Endothelial cell of umbilical vein (primary cell): ENCODE data around the gene DENND1B. TPM values are rescaled to one million over a fixed set of nuclear protein-coding genes. Genes with fewer than 3 reads are reported as not detected.
"Not testable (repeated sequence)": the region's sequence is repeated elsewhere in the genome, so short reads cannot be mapped to it uniquely, and the experiment has no call there.

Source experiments
- BruUV-seq: library from RNA; stranded (reverse); fragments of 400-500 nt; replicated peaks from 2 replicates; lab custom pipeline; 2021; lab: Mats Ljungman, UMichigan
- CTCF ChIA-PET: fragments of 300-600, 350-600 bp; sonication (Branson Sonifier 250); formaldehyde crosslinking; loops from one replicate; lab custom pipeline; 2021; ENCODE audit warnings: antibody characterized with exemption, inconsistent platforms; lab: Charles Lee
- POLR2A ChIA-PET: fragments of 300-600, 350-600 bp; sonication (Branson Sonifier 250); formaldehyde crosslinking; loops from one replicate; lab custom pipeline; 2021; ENCODE audit warnings: antibody characterized with exemption, inconsistent platforms; lab: Charles Lee
- DNase-seq: peaks from one replicate; pipeline ENCODE4 v3.0.0-alpha.2; 2011; ENCODE audit warnings: low read depth, low spot score
- FAIRE-seq: peaks from 2 replicates; lab custom pipeline; 2011; peaks lifted over from hg19 to GRCh38; lab: Jason Lieb, UNC
- H2AFZ ChIP-seq: 2 replicates; pipeline ENCODE4 v1.6.0; 2012; ENCODE audit warnings: low read depth, low read length, control low read depth, inconsistent platforms
- H3K27ac ChIP-seq: 2 replicates; pipeline ENCODE4 v1.5.1; 2011; ENCODE audit warnings: low read depth, mild to moderate bottlenecking, control low read depth, low read length, moderate library complexity; ENCODE audit not compliant: insufficient read depth
- H3K27me3 ChIP-seq, 2 experiments: 2 replicates each; pipeline versions ENCODE4 v1.6.0 to v1.6.1; 2011; ENCODE audit warnings: low read length in 2 of 2, mixed read lengths in 1 of 2; ENCODE audit not compliant: control insufficient read depth in 2 of 2, insufficient read depth in 2 of 2
- H3K36me3 ChIP-seq, 2 experiments: 2 replicates in 1 of 2; 3 replicates in 1 of 2; pipeline ENCODE4 v1.5.1; 2011; ENCODE audit warnings: low read length in 2 of 2, mild to moderate bottlenecking in 1 of 2, moderate library complexity in 1 of 2; ENCODE audit not compliant: control insufficient read depth in 2 of 2, insufficient read depth in 2 of 2; ENCODE audit errors: extremely low read depth in 1 of 2
- H3K4me1 ChIP-seq: 3 replicates; pipeline ENCODE4 v1.5.1; 2011; ENCODE audit warnings: mild to moderate bottlenecking, low read length; ENCODE audit not compliant: control insufficient read depth, insufficient read depth; ENCODE audit errors: extremely low read depth
- H3K4me2 ChIP-seq: 2 replicates; pipeline ENCODE4 v1.6.1; 2011; ENCODE audit warnings: low read length, control low read depth, mixed read lengths; ENCODE audit not compliant: insufficient read depth
- H3K4me3 ChIP-seq, 3 experiments: fragments of 200-600 bp in 1 of 3; sonication (generic), shearing (Covaris generic) in 1 of 3; replicated peaks in 1 of 3; 2 replicates each; pipeline ENCODE4 v1.5.1; 2011 to 2016; ENCODE audit warnings: control low read depth in 3 of 3, low read length in 3 of 3, mild to moderate bottlenecking in 2 of 3, inconsistent platforms in 1 of 3, low read depth in 1 of 3, moderate library complexity in 1 of 3; ENCODE audit not compliant: insufficient read depth in 1 of 3
- H3K79me2 ChIP-seq: 2 replicates; pipeline ENCODE4 v1.6.0; 2012; ENCODE audit warnings: low read length, inconsistent platforms; ENCODE audit not compliant: control insufficient read depth, insufficient read depth
- H3K9ac ChIP-seq: replicated peaks from 2 replicates; pipeline ENCODE3; 2011; ENCODE audit warnings: low read length, control low read depth; ENCODE audit not compliant: insufficient read depth; ENCODE audit errors: extremely low read depth
- H3K9me1 ChIP-seq: replicated peaks from 3 replicates; pipeline ENCODE4 v1.6.0; 2011; ENCODE audit warnings: mild to moderate bottlenecking, low read length; ENCODE audit not compliant: control insufficient read depth, insufficient read depth; ENCODE audit errors: extremely low read depth
- H3K9me3 ChIP-seq: replicated peaks from 2 replicates; pipeline ENCODE4 v1.5.1; 2012; ENCODE audit warnings: low read length, inconsistent platforms; ENCODE audit not compliant: control insufficient read depth, insufficient read depth
- H4K20me1 ChIP-seq: replicated peaks from 2 replicates; pipeline ENCODE3; 2011; ENCODE audit warnings: mild to moderate bottlenecking, low read length; ENCODE audit not compliant: control insufficient read depth, insufficient read depth; ENCODE audit errors: extremely low read depth
- CTCF ChIP-seq, 2 donors: IDR thresholded peaks; 1 replicate in 1 of 2; 2 replicates in 1 of 2; pipeline ENCODE4 v1.5.1; 2011; ENCODE audit warnings: low read length in 2 of 2, mild to moderate bottlenecking in 2 of 2, moderate library complexity in 2 of 2, control low read depth in 1 of 2, inconsistent platforms in 1 of 2, low read depth in 1 of 2; ENCODE audit not compliant: insufficient read depth in 1 of 2; ENCODE audit errors: extremely low read depth in 1 of 2
- EZH2 ChIP-seq: IDR thresholded peaks from 2 replicates; pipeline ENCODE4 v1.6.1; 2012; ENCODE audit warnings: borderline replicate concordance, low read depth, mild to moderate bottlenecking, moderate library complexity, low read length, inconsistent platforms; ENCODE audit not compliant: severe bottlenecking
- FOS ChIP-seq: IDR thresholded peaks from 2 replicates; pipeline ENCODE4 v1.6.1; 2011; ENCODE audit warnings: mild to moderate bottlenecking, low read length, moderate library complexity, borderline replicate concordance; ENCODE audit not compliant: insufficient read depth
- GATA2 ChIP-seq: IDR thresholded peaks from 2 replicates; pipeline ENCODE4 v1.7.0; 2011; ENCODE audit warnings: low read depth, mild to moderate bottlenecking, moderate library complexity, mixed read lengths, low read length; ENCODE audit not compliant: insufficient read length, insufficient read depth
- JUN ChIP-seq: IDR thresholded peaks from 2 replicates; pipeline ENCODE4 v1.6.1; 2011; ENCODE audit warnings: borderline replicate concordance, low read depth; ENCODE audit not compliant: insufficient read length, insufficient read depth
- MAX ChIP-seq: IDR thresholded peaks from 2 replicates; pipeline ENCODE4 v1.6.1; 2011; ENCODE audit not compliant: insufficient read depth, insufficient read length
- MYC ChIP-seq: IDR thresholded peaks from one replicate; pipeline ENCODE4 v1.6.1; 2011; ENCODE audit warnings: mild to moderate bottlenecking, low read depth, low read length
- POLR2A ChIP-seq: IDR thresholded peaks from 2 replicates; pipeline ENCODE4 v1.6.1; 2012; ENCODE audit warnings: low read depth, mild to moderate bottlenecking, control low read depth, low read length
- POLR2AphosphoS5 ChIP-seq: IDR thresholded peaks from 2 replicates; pipeline ENCODE4 v1.6.1; 2012; ENCODE audit warnings: low read depth, mild to moderate bottlenecking, control low read depth, low read length, moderate library complexity; ENCODE audit not compliant: insufficient read depth
- dilution Hi-C: fragments of 300-500 bp; cut with MboI; formaldehyde crosslinking; loops from one replicate; pipeline ENCODE4 v1.15.0; 2019; ENCODE audit warnings: low sequenced_read_pairs; ENCODE audit not compliant: extremely low pct_ligation_motif_present
- intact Hi-C: fragments of 100-400 bp; cut with micrococcal nuclease; formaldehyde crosslinking; loops from one replicate; pipeline ENCODE4 v1.10.0; 2022
- polyA plus RNA-seq, 4 experiments: library from polyadenylated mRNA; depleted of rRNA in 3 of 4; stranded (reverse) in 3 of 4; unstranded in 1 of 4; fragments of >200 nt; gene quantifications; 2 replicates each; pipeline versions ENCODE4 v1.2.1 to v1.2.3, GENCODE V29; 2011 to 2012; ENCODE audit warnings: missing spikeins in 1 of 4
- total RNA-seq: library from RNA; stranded (reverse); gene quantifications from 2 replicates; pipeline ENCODE4 v1.2.3, GENCODE V29; 2021

DENND1B gene
- total and polyA plus RNA-seq, 2 donors (not counting 3 experiments of a cell fraction or from before 2014, with no cell fraction given) = 0.97 to 3.3 TPM

- TF ChIP-seq JUN (no peak), EZH2 (no peak), CTCF (IDR thresholded peaks at IDR 0.05; ENCODE audit: extremely low read depth in 1 of 2, insufficient read depth in 1 of 2, low read depth in 1 of 2, low read length in 2 of 2) (no peak), MYC (no peak), POLR2A (no peak), POLR2AphosphoS5 (no peak), MAX (no peak), GATA2 (no peak), FOS (no peak)
- H2AFZ ChIP-seq = no peak overlapping the region
- FAIRE-seq (no peak), DNase-seq (no peak)
- H3K36me3 ChIP-seq = no peaks in the 10 kb centered on the region
- H3K4me2 ChIP-seq = no peak overlapping the region
- CTCF ChIA-PET = no interaction called here
- no peaks in the 10 kb centered on the region for H3K79me2 ChIP-seq
- POLR2A ChIA-PET = no interaction called here
- no peak overlapping the region for H3K9ac ChIP-seq
- no peaks in the 10 kb centered on the region for H4K20me1 ChIP-seq
- no peak overlapping the region for H3K4me3 ChIP-seq
- dilution Hi-C loops = no loop called here
- H3K9me1 ChIP-seq = no peaks in the 10 kb centered on the region
- H3K27me3 ChIP-seq = no peaks in the 10 kb centered on the region
- no TSS peak for BruUV-seq
- H3K9me3 ChIP-seq = no peaks in the 10 kb centered on the region
- intact Hi-C loops = no loop called here
- H3K4me1 ChIP-seq = no peaks in the 10 kb centered on the region
- no peak overlapping the region for H3K27ac ChIP-seq
Observed at GRCh38 chr1:197496722-197497121, 278.6 kb downstream of the DENND1B start.

- H4K20me1 ChIP-seq, H3K27ac ChIP-seq, H2AFZ ChIP-seq, H3K79me2 ChIP-seq, H3K9ac ChIP-seq, H3K9me3 ChIP-seq, CTCF ChIA-PET, H3K27me3 ChIP-seq, dilution Hi-C loops, H3K4me3 ChIP-seq, H3K9me1 ChIP-seq, FAIRE-seq, BruUV-seq, DNase-seq, H3K4me1 ChIP-seq, intact Hi-C loops, POLR2A ChIA-PET, H3K36me3 ChIP-seq, H3K4me2 ChIP-seq: not testable (repeated sequence)
Observed at GRCh38 chr1:197491505-197491904, 283.8 kb downstream of the DENND1B start.
